Neural progenitor cell (in vitro differentiated cells): ENCODE results near the gene PI16.

Experiments
- EZH2 ChIP-seq: fragments of 200-600 bp; sonication (generic); IDR thresholded peaks from 2 replicates; pipeline ENCODE4 v1.6.1; 2017; ENCODE audit warnings: antibody characterized with exemption, mild to moderate bottlenecking, moderate library complexity
- TF ChIP-seq, protein P1 (sequence below): fragments of 200-600 bp; sonication (generic); IDR thresholded peaks from 2 replicates; pipeline ENCODE4 v1.5.1; 2017; ENCODE audit warnings: antibody characterized with exemption, mild to moderate bottlenecking

GRCh38 chr6:36940027-36940426, 14.5 kb upstream of the PI16 start:
- TF ChIP-seq, protein P1, sequence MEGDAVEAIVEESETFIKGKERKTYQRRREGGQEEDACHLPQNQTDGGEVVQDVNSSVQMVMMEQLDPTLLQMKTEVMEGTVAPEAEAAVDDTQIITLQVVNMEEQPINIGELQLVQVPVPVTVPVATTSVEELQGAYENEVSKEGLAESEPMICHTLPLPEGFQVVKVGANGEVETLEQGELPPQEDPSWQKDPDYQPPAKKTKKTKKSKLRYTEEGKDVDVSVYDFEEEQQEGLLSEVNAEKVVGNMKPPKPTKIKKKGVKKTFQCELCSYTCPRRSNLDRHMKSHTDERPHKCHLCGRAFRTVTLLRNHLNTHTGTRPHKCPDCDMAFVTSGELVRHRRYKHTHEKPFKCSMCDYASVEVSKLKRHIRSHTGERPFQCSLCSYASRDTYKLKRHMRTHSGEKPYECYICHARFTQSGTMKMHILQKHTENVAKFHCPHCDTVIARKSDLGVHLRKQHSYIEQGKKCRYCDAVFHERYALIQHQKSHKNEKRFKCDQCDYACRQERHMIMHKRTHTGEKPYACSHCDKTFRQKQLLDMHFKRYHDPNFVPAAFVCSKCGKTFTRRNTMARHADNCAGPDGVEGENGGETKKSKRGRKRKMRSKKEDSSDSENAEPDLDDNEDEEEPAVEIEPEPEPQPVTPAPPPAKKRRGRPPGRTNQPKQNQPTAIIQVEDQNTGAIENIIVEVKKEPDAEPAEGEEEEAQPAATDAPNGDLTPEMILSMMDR = no peak
- no peak for TF ChIP-seq EZH2
